SU-DHL-6 (cell line): ENCODE data around the gene EPX.

Experiments
- H2AFZ ChIP-seq: fragments of 200-600 bp; sonication (generic); 2 replicates; pipeline ENCODE4 v1.6.1; 2014; ENCODE audit warnings: low read depth, mild to moderate bottlenecking, moderate library complexity, mixed read lengths, antibody characterized with exemption, low read length; ENCODE audit not compliant: severe bottlenecking
- H3F3A ChIP-seq: fragments of 200-600 bp; shearing (Covaris generic); 2 replicates; pipeline ENCODE4 v1.6.0; 2016; ENCODE audit warnings: antibody characterized with exemption, mild to moderate bottlenecking; ENCODE audit not compliant: insufficient read depth
- H3K27ac ChIP-seq: fragments of 200-600 bp; sonication (generic); 2 replicates; pipeline ENCODE4 v1.5.1; 2016; ENCODE audit warnings: low read depth, mild to moderate bottlenecking, low read length, moderate library complexity, mixed read lengths
- H3K27me3 ChIP-seq: fragments of 200-600 bp; sonication (generic), shearing (Covaris generic); 2 replicates; pipeline ENCODE4 v1.6.0; 2014; ENCODE audit warnings: mild to moderate bottlenecking, low read length
- H3K36me3 ChIP-seq: fragments of 200-600 bp; sonication (generic); 2 replicates; pipeline ENCODE4 v1.6.1; 2014; ENCODE audit warnings: mild to moderate bottlenecking, low read length, mixed read lengths
- H3K4me2 ChIP-seq: fragments of 300-600, 200-600 bp; shearing (Covaris generic), sonication (generic); 2 replicates; pipeline ENCODE4 v1.6.0; 2014; ENCODE audit warnings: low read length, low read depth, mild to moderate bottlenecking; ENCODE audit not compliant: poor library complexity, severe bottlenecking
- H3K4me3 ChIP-seq: fragments of 200-600 bp; sonication (generic); 2 replicates; pipeline ENCODE4 v1.5.1; 2014; ENCODE audit warnings: antibody characterized with exemption, low read length, mild to moderate bottlenecking, mixed read lengths; ENCODE audit not compliant: insufficient read depth, poor library complexity, severe bottlenecking
- H3K79me2 ChIP-seq: fragments of 200-600 bp; sonication (generic); 2 replicates; pipeline ENCODE4 v1.6.1; 2014; ENCODE audit warnings: mild to moderate bottlenecking, low read length, moderate library complexity; ENCODE audit not compliant: insufficient read depth
- H3K9ac ChIP-seq: fragments of 200-600 bp; sonication (generic); 2 replicates; pipeline ENCODE4 v1.7.0; 2014; ENCODE audit warnings: mild to moderate bottlenecking, low read length
- H3K9me2 ChIP-seq: fragments of 200-600 bp; sonication (generic); replicated peaks from 2 replicates; pipeline ENCODE4 v1.6.1; 2014; ENCODE audit warnings: low read length; ENCODE audit not compliant: insufficient read depth
- H3K9me3 ChIP-seq: fragments of 200-600 bp; sonication (generic); 2 replicates; pipeline ENCODE4 v1.6.1; 2014; ENCODE audit warnings: low read length, mixed read lengths; ENCODE audit not compliant: insufficient read depth
- H4K20me1 ChIP-seq: fragments of 200-600 bp; sonication (generic); 2 replicates; pipeline ENCODE4 v1.6.1; 2014; ENCODE audit warnings: low read depth, mild to moderate bottlenecking, antibody characterized with exemption, low read length, moderate library complexity, mixed read lengths
- EZH2phosphoT487 ChIP-seq: fragments of 200-600 bp; sonication (generic), shearing (Covaris generic); conservative IDR thresholded peaks from 2 replicates; pipeline ENCODE4 v1.6.1; 2018; ENCODE audit warnings: mild to moderate bottlenecking, antibody characterized with exemption, low read length, moderate library complexity, mixed read lengths
- TF ChIP-seq, protein P1 (sequence below): fragments of 200-600 bp; sonication (generic); IDR thresholded peaks from one replicate; pipeline ENCODE4 v1.5.1; 2017; ENCODE audit warnings: antibody characterized with exemption, mild to moderate bottlenecking, low read length, moderate library complexity; ENCODE audit not compliant: insufficient read depth, poor library complexity, severe bottlenecking

The EPX gene

DNA sequence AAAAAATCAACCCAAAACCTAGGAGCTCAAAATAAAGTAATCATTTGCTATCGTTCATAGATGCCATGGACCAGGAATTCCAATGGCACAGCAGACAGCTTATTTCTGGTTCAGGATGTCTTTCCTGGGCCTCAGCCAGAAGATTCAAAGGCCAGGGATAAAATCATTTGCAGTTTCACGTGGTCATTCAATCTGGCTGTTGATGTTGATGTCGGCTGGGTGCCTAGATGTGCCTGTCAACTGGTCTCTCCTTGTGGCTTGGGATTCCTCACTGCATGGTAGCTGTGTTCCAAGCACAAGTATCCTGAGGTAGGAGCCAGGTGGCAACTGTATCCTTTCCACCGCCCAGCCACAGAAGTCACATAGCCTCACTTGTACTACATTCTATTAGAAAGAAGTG, 10.7 kb upstream of the EPX start:
- TF ChIP-seq EZH2phosphoT487: no peak
- TF ChIP-seq, protein P1, sequence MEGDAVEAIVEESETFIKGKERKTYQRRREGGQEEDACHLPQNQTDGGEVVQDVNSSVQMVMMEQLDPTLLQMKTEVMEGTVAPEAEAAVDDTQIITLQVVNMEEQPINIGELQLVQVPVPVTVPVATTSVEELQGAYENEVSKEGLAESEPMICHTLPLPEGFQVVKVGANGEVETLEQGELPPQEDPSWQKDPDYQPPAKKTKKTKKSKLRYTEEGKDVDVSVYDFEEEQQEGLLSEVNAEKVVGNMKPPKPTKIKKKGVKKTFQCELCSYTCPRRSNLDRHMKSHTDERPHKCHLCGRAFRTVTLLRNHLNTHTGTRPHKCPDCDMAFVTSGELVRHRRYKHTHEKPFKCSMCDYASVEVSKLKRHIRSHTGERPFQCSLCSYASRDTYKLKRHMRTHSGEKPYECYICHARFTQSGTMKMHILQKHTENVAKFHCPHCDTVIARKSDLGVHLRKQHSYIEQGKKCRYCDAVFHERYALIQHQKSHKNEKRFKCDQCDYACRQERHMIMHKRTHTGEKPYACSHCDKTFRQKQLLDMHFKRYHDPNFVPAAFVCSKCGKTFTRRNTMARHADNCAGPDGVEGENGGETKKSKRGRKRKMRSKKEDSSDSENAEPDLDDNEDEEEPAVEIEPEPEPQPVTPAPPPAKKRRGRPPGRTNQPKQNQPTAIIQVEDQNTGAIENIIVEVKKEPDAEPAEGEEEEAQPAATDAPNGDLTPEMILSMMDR: no peak
- H3K27ac ChIP-seq: no peak overlapping the region

GRCh38 chr17:58183514-58183913, 9.0 kb upstream of the EPX start:
- no peaks in the 10 kb centered on the region for H3F3A ChIP-seq
- no peak overlapping the region for H3K4me2 ChIP-seq
- H3K4me3 ChIP-seq: no peak overlapping the region
- H3K27me3 ChIP-seq: no peaks in the 10 kb centered on the region
- no peak for TF ChIP-seq EZH2phosphoT487
- TF ChIP-seq, protein P1: no peak
- no peaks in the 10 kb centered on the region for H3K79me2 ChIP-seq
- H3K27ac ChIP-seq: no peak overlapping the region
- no peaks in the 10 kb centered on the region for H3K9me2 ChIP-seq
- H4K20me1 ChIP-seq: no peaks in the 10 kb centered on the region
- H3K9ac ChIP-seq: no peak overlapping the region
- H3K36me3 ChIP-seq: no peaks in the 10 kb centered on the region
- no peaks in the 10 kb centered on the region for H3K9me3 ChIP-seq
- no peak overlapping the region for H2AFZ ChIP-seq

More for the DNA sequence above, 10.7 kb upstream of the EPX start:
- Histone ChIP-seq H3K9me2 (no peaks in the 10 kb centered on the region), H2AFZ (no peak overlapping the region), H3K4me3 (no peak overlapping the region), H3K4me2 (no peak overlapping the region), H3K27me3 (no peaks in the 10 kb centered on the region), H4K20me1 (no peaks in the 10 kb centered on the region), H3K9ac (no peak overlapping the region), H3K36me3 (no peaks in the 10 kb centered on the region), H3K79me2 (no peaks in the 10 kb centered on the region), H3K9me3 (no peaks in the 10 kb centered on the region), H3F3A (no peaks in the 10 kb centered on the region)

DNA sequence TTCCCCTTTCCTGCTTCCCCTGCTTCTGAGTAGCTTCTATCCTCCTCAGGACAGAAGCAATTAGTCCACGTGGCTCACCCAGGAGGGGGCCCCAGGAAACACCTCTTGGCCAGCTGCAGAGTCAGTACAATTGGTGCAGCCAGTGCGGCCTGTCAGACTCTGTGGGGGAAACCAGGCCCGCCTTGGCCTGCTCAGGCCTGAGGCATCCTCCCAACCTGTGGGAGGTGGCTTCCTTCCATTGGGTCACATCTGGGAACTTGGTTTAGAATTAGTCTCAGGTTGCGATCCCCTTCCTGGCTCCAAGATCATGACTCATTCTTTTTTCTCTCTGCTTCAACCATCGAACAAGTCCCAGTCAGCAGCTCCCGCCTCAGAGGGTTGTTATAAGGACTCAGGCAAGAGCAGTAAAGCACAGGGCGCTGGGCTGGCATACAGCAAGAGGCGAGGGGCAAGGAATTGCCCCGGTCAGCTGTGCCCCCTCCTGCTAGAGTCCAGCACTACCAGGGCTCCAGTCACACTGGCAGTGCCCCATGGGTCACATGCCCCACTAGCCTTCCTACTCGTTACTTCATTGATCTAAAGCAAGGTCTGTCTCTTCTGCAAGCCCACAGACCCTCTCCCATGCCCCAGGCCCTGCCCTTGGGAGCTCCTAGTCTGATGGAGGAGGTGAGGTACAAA, 8.1 kb upstream of the EPX start:
- no peaks in the 10 kb centered on the region for H3K27me3 ChIP-seq
- H3K4me3 ChIP-seq: no peak overlapping the region
- H4K20me1 ChIP-seq: no peaks in the 10 kb centered on the region
- H3K4me2 ChIP-seq: no peak overlapping the region
- H3K36me3 ChIP-seq: no peaks in the 10 kb centered on the region
- H3F3A ChIP-seq: no peaks in the 10 kb centered on the region
- no peak overlapping the region for H2AFZ ChIP-seq
- TF ChIP-seq EZH2phosphoT487: no peak
- TF ChIP-seq, protein P1: no peak
- no peak overlapping the region for H3K27ac ChIP-seq
- H3K9ac ChIP-seq: no peak overlapping the region
- H3K79me2 ChIP-seq: no peaks in the 10 kb centered on the region
- no peaks in the 10 kb centered on the region for H3K9me3 ChIP-seq
- H3K9me2 ChIP-seq: no peaks in the 10 kb centered on the region
